ENCODE results near the gene ALAD.
A peak's percentile ranks its signal among the peaks of the same experiment; 100 is the strongest.
"Not testable (repeated sequence)": the region's sequence is repeated elsewhere in the genome, so short reads cannot be mapped to it uniquely, and the experiment has no call there.

Gene ALAD

GRCh38 chr9:113368348-113368981, 32.6 kb downstream of the ALAD start:
- Histone ChIP-seq H3K36me3 (ENCODE audit: control insufficient read depth, insufficient read depth, low read length) (no peaks in the 10 kb centered on the region), H3K9me3 (ENCODE audit: control insufficient read depth, low read length) (no peaks in the 10 kb centered on the region), H3K4me1 (peaks cover 47% of the 10 kb centered on the region), H2AFZ (no peak overlapping the region), H3K9ac (no peak overlapping the region), H3K27ac (peak overlapping the region; percentile 92), H3K27me3 (ENCODE audit: control insufficient read depth, insufficient read depth, low read length) (no peaks in the 10 kb centered on the region), H3K4me2 (ENCODE audit: low read length) (no peak overlapping the region), H3K79me2 (no peaks in the 10 kb centered on the region), H3K4me3 (ENCODE audit: low read depth, low read length) (no peak overlapping the region)
- TF ChIP-seq CTCF (IDR thresholded peaks at IDR 0.05): no peak

GRCh38 chr9:113365652-113366051, 35.4 kb downstream of the ALAD start:
- not testable (repeated sequence) for H3K4me3 ChIP-seq (ENCODE audit: low read depth, low read length); H3K27me3 ChIP-seq (ENCODE audit: control insufficient read depth, insufficient read depth, low read length); H2AFZ ChIP-seq; H3K79me2 ChIP-seq; H3K4me2 ChIP-seq (ENCODE audit: low read length); H3K36me3 ChIP-seq (ENCODE audit: control insufficient read depth, insufficient read depth, low read length); H3K9me3 ChIP-seq (ENCODE audit: control insufficient read depth, low read length); H3K9ac ChIP-seq
- Histone ChIP-seq H3K4me1 (peaks cover 45% of the 10 kb centered on the region), H3K27ac (peak overlapping the region; percentile 53)

GRCh38 chr9:113364951-113365350, 36.1 kb downstream of the ALAD start:
- peaks cover 3% of the 10 kb centered on the region for H3K36me3 ChIP-seq (ENCODE audit: control insufficient read depth, insufficient read depth, low read length)
- no peak overlapping the region for H3K4me3 ChIP-seq (ENCODE audit: low read depth, low read length)
- H3K79me2 ChIP-seq: no peaks in the 10 kb centered on the region
- H3K4me1 ChIP-seq: peaks cover 47% of the 10 kb centered on the region
- peak overlapping the region; percentile 53 for H3K27ac ChIP-seq
- no peak overlapping the region for H3K4me2 ChIP-seq (ENCODE audit: low read length)
- H2AFZ ChIP-seq: no peak overlapping the region
- TF ChIP-seq CTCF (IDR thresholded peaks at IDR 0.05): no peak
- H3K27me3 ChIP-seq (ENCODE audit: control insufficient read depth, insufficient read depth, low read length): no peaks in the 10 kb centered on the region
- H3K9ac ChIP-seq: no peak overlapping the region
- H3K9me3 ChIP-seq (ENCODE audit: control insufficient read depth, low read length): no peaks in the 10 kb centered on the region

- no peak for TF ChIP-seq CTCF (IDR thresholded peaks at IDR 0.05)
- Histone ChIP-seq H3K36me3 (ENCODE audit: control insufficient read depth, insufficient read depth, low read length) (peaks cover 3% of the 10 kb centered on the region), H3K27me3 (ENCODE audit: control insufficient read depth, insufficient read depth, low read length) (no peaks in the 10 kb centered on the region), H3K4me1 (peaks cover 54% of the 10 kb centered on the region), H3K79me2 (no peaks in the 10 kb centered on the region), H3K9me3 (ENCODE audit: control insufficient read depth, low read length) (no peaks in the 10 kb centered on the region), H3K27ac (peak overlapping the region; percentile 95), H2AFZ (no peak overlapping the region), H3K4me2 (ENCODE audit: low read length) (no peak overlapping the region), H3K4me3 (ENCODE audit: low read depth, low read length) (no peak overlapping the region), H3K9ac (no peak overlapping the region)
Measured at GRCh38 chr9:113363336-113363735, 37.7 kb downstream of the ALAD start.

GRCh38 chr9:113361304-113362018, 39.6 kb downstream of the ALAD start:
- Histone ChIP-seq H3K4me3 (ENCODE audit: low read depth, low read length) (peak overlapping the region; percentile 27), H2AFZ (no peak overlapping the region)
- no peak for TF ChIP-seq CTCF (IDR thresholded peaks at IDR 0.05)

More at GRCh38 chr9:113361304-113362018, 39.6 kb downstream of the ALAD start:
- no peaks in the 10 kb centered on the region for H3K27me3 ChIP-seq (ENCODE audit: control insufficient read depth, insufficient read depth, low read length)
- H3K27ac ChIP-seq: peak overlapping the region; percentile 95
- no peaks in the 10 kb centered on the region for H3K9me3 ChIP-seq (ENCODE audit: control insufficient read depth, low read length)
- peak overlapping the region; percentile 47 for H3K4me2 ChIP-seq (ENCODE audit: low read length)
- no peaks in the 10 kb centered on the region for H3K79me2 ChIP-seq
- H3K4me1 ChIP-seq: peaks cover 49% of the 10 kb centered on the region
- peaks cover 3% of the 10 kb centered on the region for H3K36me3 ChIP-seq (ENCODE audit: control insufficient read depth, insufficient read depth, low read length)
- H3K9ac ChIP-seq: no peak overlapping the region

Data from parathyroid adenoma (tissue), 2 donors.